SK-N-MC (cell line): ENCODE results near the gene NDUFS6.

Experiments used
- DNase-seq: peaks from one replicate; pipeline ENCODE4 v3.0.0-alpha.2; 2011; ENCODE audit warnings: low read depth, low spot score
- H3K27ac ChIP-seq: fragments of 200-600 bp; sonication (generic); 2 replicates; pipeline ENCODE4 v1.5.1; 2016; ENCODE audit warnings: mixed run types
- H3K36me3 ChIP-seq: fragments of 200-600 bp; sonication (generic); 2 replicates; pipeline ENCODE4 v1.6.1; 2017; ENCODE audit warnings: antibody characterized with exemption, low read length, mixed read lengths; ENCODE audit not compliant: insufficient read depth
- H3K4me3 ChIP-seq: fragments of 200-600 bp; sonication (generic); 2 replicates; pipeline ENCODE4 v1.5.1; 2016
- H3K9ac ChIP-seq: fragments of 200-600 bp; sonication (generic); 2 replicates; pipeline ENCODE4 v1.8.0; 2017; ENCODE audit warnings: mixed run types, mixed read lengths; ENCODE audit not compliant: insufficient read length
- H3K9me3 ChIP-seq: fragments of 200-600 bp; sonication (generic); 2 replicates; pipeline ENCODE4 v1.6.1; 2017; ENCODE audit warnings: low read depth, mild to moderate bottlenecking, antibody characterized with exemption, low read length, moderate library complexity, mixed read lengths
- EZH2 ChIP-seq: fragments of 200-600 bp; sonication (generic); IDR thresholded peaks from one replicate; pipeline ENCODE4 v1.6.1; 2017; ENCODE audit warnings: antibody characterized with exemption
- FOXP2 ChIP-seq: optimal IDR thresholded peaks from 2 replicates; pipeline ENCODE3; 2011; ENCODE audit warnings: mild to moderate bottlenecking, moderate library complexity; ENCODE audit not compliant: insufficient read depth; ENCODE audit errors: extremely low read length, control extremely low read depth
- POLR2AphosphoS5 ChIP-seq: IDR thresholded peaks from 2 replicates; pipeline ENCODE4 v1.6.1; 2012; ENCODE audit warnings: mild to moderate bottlenecking, low read depth, low read length, borderline replicate concordance

The NDUFS6 gene

DNA sequence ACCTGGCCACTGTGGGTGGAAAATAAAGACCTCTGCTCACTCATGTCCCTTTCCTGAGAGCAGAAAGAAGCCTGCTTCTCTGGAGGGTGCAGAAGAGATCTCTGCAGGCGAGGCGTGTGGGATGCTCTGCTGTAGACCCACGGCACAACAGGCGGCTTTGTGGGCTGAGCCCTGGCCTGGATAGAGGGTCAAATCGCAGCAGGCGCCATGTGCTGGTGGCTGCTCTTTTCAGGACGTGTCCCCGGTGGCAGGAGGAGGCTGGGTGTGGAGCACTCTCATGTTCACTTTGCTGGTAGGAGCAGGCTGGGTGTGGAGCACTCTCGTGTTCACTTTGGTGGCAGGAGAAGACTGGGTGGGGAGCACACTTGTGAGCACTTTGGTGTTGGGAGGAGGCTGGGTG, 46.4 kb downstream of the NDUFS6 start:
- TF ChIP-seq FOXP2 (no peak), EZH2 (no peak), POLR2AphosphoS5 (no peak)
- no peak overlapping the region for H3K9ac ChIP-seq
- H3K9me3 ChIP-seq: no peaks in the 10 kb centered on the region
- H3K4me3 ChIP-seq: no peak overlapping the region
- H3K36me3 ChIP-seq: no peaks in the 10 kb centered on the region
- no peak for DNase-seq
- H3K27ac ChIP-seq: no peak overlapping the region

DNA sequence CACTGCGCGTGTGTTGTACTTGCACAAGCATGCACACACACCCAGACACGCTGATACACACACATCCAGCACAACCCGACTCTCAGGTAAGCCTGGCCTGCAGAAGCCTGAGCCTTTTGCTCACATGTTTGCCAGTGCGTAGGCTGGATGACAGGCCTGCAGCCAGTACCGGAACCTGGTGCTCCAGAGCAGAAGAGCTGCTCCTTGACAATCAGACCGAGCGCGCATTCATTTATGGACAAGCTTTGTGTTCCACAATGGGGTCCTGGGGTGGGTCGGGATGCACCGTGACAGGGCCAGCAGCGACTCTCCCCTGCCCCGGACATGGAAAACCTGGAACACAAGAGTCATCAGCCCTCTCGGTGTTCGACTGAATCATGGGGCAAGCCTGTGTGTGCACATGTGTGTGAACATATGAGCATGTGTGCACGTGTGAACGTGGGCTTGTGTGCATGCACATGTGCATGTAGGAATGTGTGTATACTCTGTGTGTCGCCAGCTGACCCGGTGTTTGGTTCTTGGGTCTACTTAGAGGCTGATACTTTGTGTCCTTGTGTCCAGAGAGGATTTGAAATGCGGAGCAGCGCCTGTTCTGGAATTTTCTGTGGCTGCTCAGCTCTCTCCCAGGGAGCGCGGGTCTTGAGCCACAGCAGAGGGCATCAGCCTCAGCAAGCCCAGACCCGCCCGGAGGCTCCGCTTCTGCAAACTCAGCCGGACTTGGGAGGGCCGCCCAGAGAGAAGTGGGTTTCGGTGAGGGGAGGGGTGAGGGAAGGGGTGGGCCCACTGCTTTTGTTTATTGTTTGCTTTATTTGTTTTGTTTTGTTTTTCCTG, 49.3 kb downstream of the NDUFS6 start:
- H3K36me3 ChIP-seq: no peaks in the 10 kb centered on the region
- no peak overlapping the region for H3K4me3 ChIP-seq
- no peak overlapping the region for H3K9ac ChIP-seq
- no peak for DNase-seq
- no peaks in the 10 kb centered on the region for H3K9me3 ChIP-seq
- no peak overlapping the region for H3K27ac ChIP-seq
- no peak for TF ChIP-seq FOXP2
- TF ChIP-seq EZH2: peak; percentile 54
- no peak for TF ChIP-seq POLR2AphosphoS5

DNA sequence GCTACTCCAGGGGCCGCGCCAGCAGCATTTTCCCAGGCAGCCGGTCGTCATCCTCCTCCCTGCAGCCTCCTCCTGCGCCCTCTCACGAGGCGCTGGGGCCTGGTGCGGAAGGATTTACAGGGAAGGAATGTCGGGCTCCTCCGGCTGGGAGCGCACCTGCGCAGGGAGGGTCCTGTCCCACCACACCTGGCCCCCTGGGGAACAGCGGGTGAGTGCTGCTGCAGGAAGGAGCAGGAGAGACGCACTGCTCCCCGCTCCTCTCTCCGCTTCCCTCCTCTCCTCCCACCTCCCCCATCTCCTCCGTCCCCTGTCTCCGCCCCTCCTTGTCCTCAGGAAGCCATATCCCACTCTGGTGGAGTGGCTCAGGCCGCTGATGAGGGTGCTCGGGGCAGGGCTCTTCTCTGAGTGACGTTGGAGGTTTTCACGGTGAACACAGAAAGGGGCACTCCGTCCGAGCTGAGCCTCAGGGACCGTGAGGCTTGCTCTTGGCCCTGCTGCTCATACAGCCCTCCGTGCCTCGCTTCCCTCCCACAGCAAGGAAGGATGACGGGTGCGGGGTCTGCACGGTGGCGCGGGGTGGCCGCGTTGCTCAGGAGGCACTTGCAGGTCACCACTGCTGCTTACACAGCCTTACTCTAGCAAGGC, 50.2 kb downstream of the NDUFS6 start:
- Histone ChIP-seq H3K9ac (no peak overlapping the region), H3K36me3 (no peaks in the 10 kb centered on the region), H3K27ac (no peak overlapping the region), H3K9me3 (no peaks in the 10 kb centered on the region), H3K4me3 (no peak overlapping the region)
- DNase-seq: no peak
- no peak for TF ChIP-seq FOXP2

DNA sequence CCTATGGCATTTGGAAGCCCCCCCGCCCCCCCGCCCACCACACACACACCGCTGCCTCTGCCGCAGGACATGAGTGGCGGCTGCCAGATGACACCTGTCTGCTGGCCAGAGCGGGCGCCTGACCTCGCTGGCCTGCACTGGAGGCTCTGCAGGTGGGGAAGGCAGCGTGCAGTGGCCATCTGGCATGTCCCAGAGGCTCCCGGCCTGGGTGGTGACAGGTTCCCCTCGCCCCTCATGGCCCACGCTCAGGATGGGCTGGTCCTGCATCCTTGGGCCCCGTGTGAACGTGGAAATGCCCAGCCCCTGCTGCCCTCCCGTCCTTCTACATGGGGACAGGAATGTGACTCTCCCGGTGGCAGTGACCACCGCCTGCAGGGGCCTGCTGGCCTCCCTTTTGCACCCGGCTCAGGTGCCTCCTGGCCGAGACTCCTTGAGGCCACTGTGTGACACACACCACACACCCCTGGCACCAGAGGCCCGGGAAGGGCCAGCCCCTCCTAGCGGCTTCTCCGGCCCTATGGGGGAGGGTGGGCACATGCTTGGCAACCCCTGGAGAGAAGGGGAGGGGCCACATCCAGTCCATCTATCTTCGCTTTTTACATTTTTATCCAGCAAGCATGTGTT, 51.2 kb downstream of the NDUFS6 start:
- Histone ChIP-seq H3K27ac (no peak overlapping the region), H3K4me3 (no peak overlapping the region), H3K9ac (no peak overlapping the region), H3K36me3 (no peaks in the 10 kb centered on the region), H3K9me3 (no peaks in the 10 kb centered on the region)
- no peak for DNase-seq
- TF ChIP-seq EZH2: no peak
- TF ChIP-seq POLR2AphosphoS5: no peak
- no peak for TF ChIP-seq FOXP2

DNA sequence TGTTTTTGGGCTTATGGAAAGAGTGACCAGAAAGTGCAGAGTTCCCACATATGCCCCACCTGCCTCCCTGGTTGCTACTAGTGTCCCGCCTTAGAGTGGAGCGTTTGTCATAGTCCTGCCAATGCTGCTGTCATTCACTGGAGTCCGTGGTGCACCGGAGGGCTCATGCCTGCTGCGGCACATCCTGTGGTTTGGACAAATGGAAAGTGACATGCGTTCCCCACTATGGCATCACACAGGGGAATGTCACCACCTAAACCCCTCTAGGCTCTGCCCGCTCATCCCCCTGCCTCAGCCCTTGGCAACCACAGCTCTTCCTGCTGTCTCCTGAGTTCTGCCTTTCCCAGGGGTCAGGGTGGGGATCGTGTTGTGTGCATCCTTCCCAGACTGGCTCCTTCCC, 52.3 kb downstream of the NDUFS6 start:
- DNase-seq: no peak
- no peak overlapping the region for H3K4me3 ChIP-seq
- H3K27ac ChIP-seq: no peak overlapping the region
- no peaks in the 10 kb centered on the region for H3K36me3 ChIP-seq
- no peak overlapping the region for H3K9ac ChIP-seq
- H3K9me3 ChIP-seq: no peaks in the 10 kb centered on the region
- no peak for TF ChIP-seq POLR2AphosphoS5
- TF ChIP-seq EZH2: no peak
- no peak for TF ChIP-seq FOXP2

DNA sequence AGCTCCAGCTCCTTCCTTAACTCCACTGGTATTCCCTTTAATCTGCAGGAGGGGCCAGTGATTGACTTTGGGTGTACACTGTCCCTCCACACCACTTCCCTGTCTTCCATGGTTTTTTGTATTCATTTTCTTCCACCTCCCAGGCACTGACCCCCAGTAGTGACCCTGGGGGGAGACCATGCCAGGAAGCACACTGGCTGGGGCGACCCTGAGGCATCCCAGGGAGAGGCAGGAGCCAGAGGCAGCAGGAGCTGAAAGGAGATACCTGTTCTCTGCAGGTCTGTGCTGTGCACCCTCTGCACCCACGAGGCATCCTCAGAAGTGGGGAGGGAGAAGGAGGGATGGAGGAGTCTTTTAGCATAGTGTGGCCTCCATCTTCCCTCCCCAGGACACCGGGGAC, 53.9 kb downstream of the NDUFS6 start:
- TF ChIP-seq POLR2AphosphoS5: no peak
- no peak for TF ChIP-seq EZH2
- TF ChIP-seq FOXP2: no peak
- Histone ChIP-seq H3K27ac (no peak overlapping the region), H3K9ac (no peak overlapping the region), H3K36me3 (no peaks in the 10 kb centered on the region), H3K9me3 (no peaks in the 10 kb centered on the region), H3K4me3 (no peak overlapping the region)
- no peak for DNase-seq

DNA sequence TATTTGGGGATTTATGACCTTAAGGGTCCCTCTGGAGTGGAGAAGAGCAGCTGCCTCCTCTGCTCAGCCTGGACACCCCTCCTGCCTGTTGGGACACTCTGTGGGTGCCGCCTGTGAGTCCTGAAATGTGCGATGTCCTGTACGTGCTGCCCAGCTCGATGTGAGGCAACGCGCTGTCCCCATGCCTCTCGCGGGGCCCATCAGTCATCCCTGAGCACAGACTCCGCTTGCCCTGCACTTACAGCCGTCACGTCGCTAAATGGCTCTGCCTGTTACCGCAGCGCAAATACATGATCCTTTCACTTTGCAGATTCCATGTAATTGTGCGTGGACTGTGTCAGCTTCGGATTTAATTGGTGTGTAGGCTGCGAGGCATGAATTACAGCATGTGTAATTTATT, 54.4 kb downstream of the NDUFS6 start:
- Histone ChIP-seq H3K4me3 (no peak overlapping the region), H3K36me3 (no peaks in the 10 kb centered on the region), H3K27ac (no peak overlapping the region), H3K9ac (no peak overlapping the region), H3K9me3 (no peaks in the 10 kb centered on the region)
- no peak for DNase-seq
- TF ChIP-seq FOXP2 (no peak), EZH2 (no peak), POLR2AphosphoS5 (no peak)

DNA sequence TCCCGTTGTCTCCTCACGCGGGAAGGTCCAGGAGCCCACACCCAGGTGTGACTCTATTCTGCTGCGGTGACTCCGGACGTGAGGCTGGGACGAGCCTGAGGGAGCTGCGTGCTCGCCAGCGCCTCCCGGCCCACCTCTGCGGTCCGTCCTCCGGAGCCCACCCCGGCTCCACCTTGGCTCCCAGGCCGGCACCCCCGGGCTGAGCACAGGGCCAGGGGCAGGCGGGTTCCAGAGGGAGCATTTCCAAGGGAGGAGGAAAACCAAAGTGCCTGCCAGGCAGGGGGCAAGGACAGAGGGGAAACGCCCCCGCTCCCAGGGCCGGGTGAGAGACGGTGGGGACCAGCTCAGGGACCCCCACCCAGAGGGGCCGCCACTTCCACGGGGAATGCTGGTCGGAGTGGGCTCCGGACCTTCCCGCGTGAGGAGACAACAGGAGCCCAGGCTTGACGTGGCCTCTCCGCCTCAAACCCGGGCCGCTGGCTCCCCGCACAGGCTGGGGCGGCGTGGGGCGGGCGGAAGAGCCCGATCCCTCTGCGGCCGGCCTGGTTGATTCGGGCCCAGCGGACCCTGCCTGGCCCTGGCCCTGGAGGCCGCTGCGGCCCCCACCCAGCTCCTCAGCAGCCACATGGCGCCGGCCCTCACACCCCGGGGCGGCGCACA, 55.5 kb downstream of the NDUFS6 start:
- no peak for TF ChIP-seq FOXP2
- Histone ChIP-seq H3K36me3 (no peaks in the 10 kb centered on the region), H3K9me3 (no peaks in the 10 kb centered on the region), H3K27ac (no peak overlapping the region), H3K4me3 (no peak overlapping the region), H3K9ac (no peak overlapping the region)
- no peak for DNase-seq

DNA sequence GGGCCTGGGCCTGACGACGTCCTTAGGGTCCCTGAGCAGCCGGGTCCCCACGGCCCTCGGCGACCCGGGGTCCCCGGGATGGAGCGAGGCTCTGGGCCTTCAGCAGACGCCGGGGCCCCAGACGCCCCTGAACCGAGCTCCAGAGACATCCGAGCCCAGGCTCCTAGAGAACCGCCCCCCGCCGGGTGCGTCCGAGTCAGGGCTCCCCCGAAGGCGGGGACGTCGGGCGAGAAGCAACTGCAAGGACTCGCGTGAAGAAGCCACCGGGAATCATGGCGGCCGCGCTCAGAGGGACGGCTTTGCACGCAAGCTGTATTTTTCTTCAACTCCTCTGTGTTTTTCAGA, 56.0 kb downstream of the NDUFS6 start:
- Histone ChIP-seq H3K27ac (no peak overlapping the region), H3K9me3 (no peaks in the 10 kb centered on the region), H3K36me3 (no peaks in the 10 kb centered on the region), H3K4me3 (no peak overlapping the region), H3K9ac (no peak overlapping the region)
- DNase-seq: no peak
- TF ChIP-seq EZH2: no peak
- no peak for TF ChIP-seq FOXP2
- TF ChIP-seq POLR2AphosphoS5: no peak
